Smooth muscle cell (in vitro differentiated cells): ENCODE results near the gene RTP2. TPM values are rescaled to one million over a fixed set of nuclear protein-coding genes. Genes with fewer than 3 reads are reported as not detected.

Experiments used
- DNase-seq: peaks from one replicate; lab custom pipeline; 2025; ENCODE audit not compliant: unreplicated experiment; lab: John Stamatoyannopoulos, UW
- H2AFZ ChIP-seq: fragments of 200-600 bp; sonication (generic); 2 replicates; pipeline ENCODE4 v1.6.0; 2016; ENCODE audit warnings: antibody characterized with exemption, low read depth, mild to moderate bottlenecking
- H3F3A ChIP-seq: fragments of 200-600 bp; sonication (generic); 2 replicates; pipeline ENCODE4 v1.6.0; 2017; ENCODE audit warnings: antibody characterized with exemption, low read depth
- H3K27ac ChIP-seq: fragments of 200-600 bp; sonication (generic); 2 replicates; pipeline ENCODE4 v1.5.1; 2016; ENCODE audit warnings: low read depth, mild to moderate bottlenecking
- H3K27me3 ChIP-seq: fragments of 200-600 bp; sonication (generic); 2 replicates; pipeline ENCODE4 v1.6.1; 2016; ENCODE audit warnings: low read depth, mild to moderate bottlenecking
- H3K36me3 ChIP-seq: fragments of 200-600 bp; sonication (generic); 2 replicates; pipeline ENCODE4 v1.5.1; 2016; ENCODE audit warnings: low read depth
- H3K4me1 ChIP-seq: fragments of 200-600 bp; sonication (generic); 2 replicates; pipeline ENCODE4 v1.5.1; 2016; ENCODE audit warnings: low read depth
- H3K4me2 ChIP-seq: fragments of 200-600 bp; sonication (generic); 2 replicates; pipeline ENCODE4 v1.6.0; 2016; ENCODE audit warnings: mild to moderate bottlenecking
- H3K4me3 ChIP-seq: fragments of 200-600 bp; sonication (generic); 2 replicates; pipeline ENCODE4 v1.5.1; 2016; ENCODE audit warnings: mild to moderate bottlenecking
- H3K79me2 ChIP-seq: fragments of 200-600 bp; sonication (generic); 2 replicates; pipeline ENCODE4 v1.6.0; 2016; ENCODE audit warnings: low read depth, mild to moderate bottlenecking
- H3K9ac ChIP-seq: fragments of 200-600 bp; sonication (generic); 2 replicates; pipeline ENCODE4 v1.6.0; 2016; ENCODE audit warnings: low read depth
- H3K9me3 ChIP-seq: fragments of 200-600 bp; sonication (generic); replicated peaks from 2 replicates; pipeline ENCODE4 v1.5.1; 2016; ENCODE audit warnings: low read depth
- H4K20me1 ChIP-seq: fragments of 200-600 bp; sonication (generic); 2 replicates; pipeline ENCODE4 v1.6.0; 2016; ENCODE audit warnings: low read depth
- WGBS: methylation state at CpG from one replicate; pipeline ENCODE4 v1.1.7; 2016; ENCODE audit warnings: low lambda C conversion rate; 5-methylcytosine and 5-hydroxymethylcytosine counted together
- polyA plus RNA-seq: library from polyadenylated mRNA; unstranded; fragments of >200 nt; fragmentation: Nextera tagmentation; extraction: Ambion mirVana; gene quantifications from 2 replicates; pipeline ENCODE4 v1.2.1, GENCODE V29; 2016
- total RNA-seq: library from RNA; depleted of rRNA; stranded (reverse); fragments of >200 nt; gene quantifications from 2 replicates; pipeline ENCODE4 v1.2.3, GENCODE V29; 2014
- TF ChIP-seq, protein P1 (sequence below): fragments of 200-600 bp; sonication (generic); IDR thresholded peaks from 2 replicates; pipeline ENCODE4 v1.5.1; 2017; ENCODE audit warnings: borderline replicate concordance, mild to moderate bottlenecking, antibody characterized with exemption; ENCODE audit not compliant: insufficient read depth, poor library complexity, severe bottlenecking

The RTP2 gene
- total and polyA plus RNA-seq, 2 experiments from 2014 or later = not detected

DNA sequence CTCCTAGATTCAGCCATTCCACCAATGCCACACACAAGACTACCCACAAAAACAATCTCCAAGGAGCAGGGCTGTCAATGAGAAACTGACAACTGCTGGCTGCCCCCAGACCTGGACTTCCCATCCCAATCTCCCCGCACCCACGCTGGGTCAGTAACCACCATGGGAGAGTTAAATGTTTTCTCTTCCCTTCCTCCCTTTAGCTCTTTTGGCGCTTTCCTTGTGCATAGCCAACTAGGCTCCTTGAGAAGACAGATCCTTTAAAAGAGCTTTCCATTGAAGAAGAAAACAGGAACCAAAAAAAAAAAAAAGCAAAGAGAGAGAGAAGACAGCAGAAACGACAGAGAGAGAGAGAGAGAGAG is 34.6 kb upstream of the RTP2 start:
- no peaks in the 10 kb centered on the region for H3K27me3 ChIP-seq
- H2AFZ ChIP-seq = no peak overlapping the region
- peaks cover 4% of the 10 kb centered on the region for H3F3A ChIP-seq
- H3K27ac ChIP-seq = peak overlapping the region; percentile 93
- H3K4me1 ChIP-seq = peaks cover 21% of the 10 kb centered on the region
- no peak for DNase-seq
- H3K79me2 ChIP-seq = peaks cover 45% of the 10 kb centered on the region
- peak overlapping the region; percentile 99 for H3K4me2 ChIP-seq
- TF ChIP-seq, protein P1, sequence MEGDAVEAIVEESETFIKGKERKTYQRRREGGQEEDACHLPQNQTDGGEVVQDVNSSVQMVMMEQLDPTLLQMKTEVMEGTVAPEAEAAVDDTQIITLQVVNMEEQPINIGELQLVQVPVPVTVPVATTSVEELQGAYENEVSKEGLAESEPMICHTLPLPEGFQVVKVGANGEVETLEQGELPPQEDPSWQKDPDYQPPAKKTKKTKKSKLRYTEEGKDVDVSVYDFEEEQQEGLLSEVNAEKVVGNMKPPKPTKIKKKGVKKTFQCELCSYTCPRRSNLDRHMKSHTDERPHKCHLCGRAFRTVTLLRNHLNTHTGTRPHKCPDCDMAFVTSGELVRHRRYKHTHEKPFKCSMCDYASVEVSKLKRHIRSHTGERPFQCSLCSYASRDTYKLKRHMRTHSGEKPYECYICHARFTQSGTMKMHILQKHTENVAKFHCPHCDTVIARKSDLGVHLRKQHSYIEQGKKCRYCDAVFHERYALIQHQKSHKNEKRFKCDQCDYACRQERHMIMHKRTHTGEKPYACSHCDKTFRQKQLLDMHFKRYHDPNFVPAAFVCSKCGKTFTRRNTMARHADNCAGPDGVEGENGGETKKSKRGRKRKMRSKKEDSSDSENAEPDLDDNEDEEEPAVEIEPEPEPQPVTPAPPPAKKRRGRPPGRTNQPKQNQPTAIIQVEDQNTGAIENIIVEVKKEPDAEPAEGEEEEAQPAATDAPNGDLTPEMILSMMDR = no peak
- H3K9ac ChIP-seq = peak overlapping the region; percentile 86
- H3K9me3 ChIP-seq = no peaks in the 10 kb centered on the region
- H3K4me3 ChIP-seq = peak overlapping the region; percentile 96
- H4K20me1 ChIP-seq = peaks cover 75% of the 10 kb centered on the region
- 32% methylated on average over 3 of the region's 4 CpGs for WGBS
- H3K36me3 ChIP-seq = peaks cover 13% of the 10 kb centered on the region

DNA sequence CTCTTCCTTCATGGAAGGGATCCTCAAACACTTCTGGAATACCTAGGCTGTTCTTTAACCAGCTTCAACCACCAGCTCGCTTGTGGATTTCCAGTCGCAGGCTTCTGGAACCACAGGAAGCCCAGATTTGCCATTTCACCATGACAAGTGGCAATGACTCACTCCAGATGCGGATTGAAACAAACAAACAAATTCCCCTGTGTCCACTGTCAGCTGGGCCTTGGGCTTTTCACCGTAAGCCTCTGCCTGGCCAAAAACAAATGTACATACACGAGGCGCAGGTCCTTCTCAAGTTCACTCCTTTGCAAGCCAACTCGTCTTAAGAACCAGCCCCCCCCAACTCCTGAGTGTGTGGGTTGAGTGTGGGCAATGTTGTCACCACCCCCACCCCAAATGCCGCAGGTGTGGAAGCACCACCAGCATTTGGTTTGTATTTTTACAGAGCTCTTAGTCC is 34.1 kb upstream of the RTP2 start:
- Histone ChIP-seq H3K79me2 (peaks cover 41% of the 10 kb centered on the region), H3K36me3 (peaks cover 17% of the 10 kb centered on the region), H3K4me1 (peaks cover 17% of the 10 kb centered on the region), H2AFZ (no peak overlapping the region), H3K9ac (peak overlapping the region; percentile 86), H4K20me1 (peaks cover 75% of the 10 kb centered on the region), H3F3A (peaks cover 4% of the 10 kb centered on the region), H3K27me3 (no peaks in the 10 kb centered on the region), H3K27ac (peak overlapping the region; percentile 93), H3K9me3 (no peaks in the 10 kb centered on the region), H3K4me2 (peak overlapping the region; percentile 99), H3K4me3 (peak overlapping the region; percentile 96)
- WGBS = 21% methylated on average over 8 of the region's 8 CpGs
- TF ChIP-seq, protein P1 = no peak
- DNase-seq = no peak

DNA sequence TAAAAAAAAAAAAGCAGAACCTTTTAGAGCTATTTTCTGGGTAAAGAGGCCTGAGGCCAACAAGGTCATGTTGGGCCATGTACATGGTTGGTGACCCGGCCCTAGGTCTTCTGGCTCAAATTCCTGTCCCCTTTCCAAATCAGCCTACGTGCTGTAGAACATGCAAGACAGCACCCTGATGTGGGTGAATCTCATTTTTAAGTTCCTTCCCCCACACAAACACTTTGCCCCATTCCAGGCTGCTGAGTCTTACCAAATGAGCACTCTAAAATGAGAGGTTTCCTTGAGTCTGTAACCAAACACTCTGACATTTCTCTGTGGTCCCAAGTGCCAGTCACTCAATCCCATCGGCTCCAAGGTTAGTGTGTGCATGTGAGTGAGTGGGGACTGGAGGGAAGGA is 33.5 kb upstream of the RTP2 start:
- Histone ChIP-seq H3K4me1 (peaks cover 17% of the 10 kb centered on the region), H3K4me3 (no peak overlapping the region), H3K79me2 (peaks cover 37% of the 10 kb centered on the region), H3K27ac (peak overlapping the region; percentile 93), H4K20me1 (peaks cover 71% of the 10 kb centered on the region), H3K4me2 (peak overlapping the region; percentile 99), H3K36me3 (peaks cover 23% of the 10 kb centered on the region), H3F3A (peaks cover 4% of the 10 kb centered on the region), H3K9ac (no peak overlapping the region), H3K9me3 (no peaks in the 10 kb centered on the region), H2AFZ (no peak overlapping the region), H3K27me3 (no peaks in the 10 kb centered on the region)
- WGBS = 60% methylated on average over 3 of the region's 3 CpGs
- DNase-seq = no peak
- TF ChIP-seq, protein P1 = no peak

DNA sequence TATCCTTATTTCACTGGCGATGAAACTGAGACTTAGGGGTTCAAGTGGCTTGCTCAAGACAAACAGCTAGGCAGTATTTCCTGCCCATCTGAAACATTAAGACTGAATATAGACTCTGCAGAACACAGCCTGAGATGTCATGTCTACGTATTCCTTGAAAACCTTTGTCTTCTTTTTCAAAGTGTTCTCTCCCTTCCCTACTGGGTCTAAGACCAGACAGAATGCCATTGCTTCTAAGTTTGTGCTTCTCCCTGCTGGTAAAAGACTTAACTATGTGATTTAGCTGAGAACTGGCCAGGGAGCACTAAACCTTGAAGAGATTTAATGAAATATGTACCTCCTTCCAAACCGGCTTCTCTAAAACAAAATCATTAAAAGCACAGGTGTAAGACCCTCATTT is 33.0 kb upstream of the RTP2 start:
- Histone ChIP-seq H3K9ac (no peak overlapping the region), H3K27ac (peak overlapping the region; percentile 93), H4K20me1 (peaks cover 68% of the 10 kb centered on the region), H3K4me2 (peak overlapping the region; percentile 99), H3K79me2 (peaks cover 37% of the 10 kb centered on the region), H3K4me1 (peaks cover 17% of the 10 kb centered on the region), H3F3A (peaks cover 4% of the 10 kb centered on the region), H3K27me3 (no peaks in the 10 kb centered on the region), H3K4me3 (no peak overlapping the region), H3K36me3 (peaks cover 25% of the 10 kb centered on the region), H2AFZ (no peak overlapping the region), H3K9me3 (no peaks in the 10 kb centered on the region)
- DNase-seq = no peak
- TF ChIP-seq, protein P1 = no peak
- WGBS = 87% methylated on average over 3 of the region's 3 CpGs
